A172 (cell line): ENCODE data around the gene GMNN. TPM values are rescaled to one million over a fixed set of nuclear protein-coding genes. Genes with fewer than 3 reads are reported as not detected.
"Not testable (repeated sequence)": the region's sequence is repeated elsewhere in the genome, so short reads cannot be mapped to it uniquely, and the experiment has no call there.

Experiments used
- DNase-seq: peaks from one replicate; pipeline ENCODE4 v3.0.0-alpha.2; 2015; ENCODE audit warnings: low spot score
- total RNA-seq: library from RNA; depleted of rRNA; stranded (reverse); fragments of >200 nt; shearing (Covaris generic); gene quantifications from 2 replicates; pipeline ENCODE4 v1.2.3, GENCODE V29; 2014; rRNA removed

The GMNN gene
- total RNA-seq: 49.7 and 65.9 TPM in 2 replicates

GRCh38 chr6:24774696-24775519, at the start of gene GMNN:
Gene GMNN (plus strand): TSS chr6:24774937. CDS start chr6:24777247, 2,310 bp downstream.
- DNase-seq: peak; percentile 91

GRCh38 chr6:24730653-24731052, 44.1 kb upstream of the GMNN start:
- not testable (repeated sequence) for DNase-seq

GRCh38 chr6:24731456-24732134, 43.1 kb upstream of the GMNN start:
- DNase-seq: not testable (repeated sequence)

- no peak for DNase-seq
Observed at GRCh38 chr6:24734166-24734565, 40.6 kb upstream of the GMNN start.

- DNase-seq: not testable (repeated sequence)
Observed at GRCh38 chr6:24734710-24735109, 40.0 kb upstream of the GMNN start.

DNA sequence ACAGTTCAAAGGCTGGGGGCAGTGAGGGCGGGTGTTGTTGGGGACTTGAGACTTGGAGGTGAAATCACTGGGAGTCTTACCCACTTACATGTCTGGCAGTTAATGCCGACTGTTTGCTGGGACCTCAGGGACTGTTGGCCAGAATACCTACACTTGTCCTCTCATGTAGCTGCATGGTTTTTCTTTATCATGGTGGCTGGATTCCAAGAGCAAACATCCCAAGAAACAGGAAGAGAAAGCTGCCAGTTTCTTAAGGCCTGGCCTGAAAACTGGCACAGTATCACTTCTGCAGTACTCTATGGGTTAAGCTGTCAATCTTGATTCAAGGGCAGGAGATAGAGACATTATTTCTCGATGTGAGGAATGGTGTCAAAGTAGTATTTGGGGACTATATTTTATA, 36.0 kb upstream of the GMNN start:
- DNase-seq: no peak

GRCh38 chr6:24740861-24741260, 33.9 kb upstream of the GMNN start:
- no peak for DNase-seq

DNA sequence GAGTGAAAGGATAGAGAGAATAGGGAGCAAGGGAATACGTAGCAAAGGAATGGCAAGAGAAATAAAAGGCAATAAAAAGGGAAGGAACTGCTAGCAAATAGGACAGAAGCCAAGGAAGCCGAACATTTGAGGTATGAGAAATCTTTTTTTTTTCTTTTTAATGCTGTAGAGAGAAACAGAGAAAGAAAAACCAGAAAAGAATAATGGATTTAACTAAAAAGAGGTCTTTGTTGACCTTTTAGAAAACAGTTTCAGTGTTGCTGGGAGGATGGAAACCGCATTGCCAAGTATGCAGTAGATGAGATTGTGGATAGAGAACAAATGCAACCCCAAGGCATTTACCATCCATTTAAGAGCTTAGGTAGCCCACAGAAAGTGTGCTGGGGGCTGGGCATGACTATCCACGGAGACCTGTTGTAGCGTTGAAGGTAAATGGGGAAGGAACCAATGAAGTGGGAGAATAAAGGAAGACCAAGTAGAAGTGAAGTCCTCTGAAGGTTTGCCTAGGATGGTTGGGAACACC, 32.5 kb upstream of the GMNN start:
- DNase-seq: no peak

DNA sequence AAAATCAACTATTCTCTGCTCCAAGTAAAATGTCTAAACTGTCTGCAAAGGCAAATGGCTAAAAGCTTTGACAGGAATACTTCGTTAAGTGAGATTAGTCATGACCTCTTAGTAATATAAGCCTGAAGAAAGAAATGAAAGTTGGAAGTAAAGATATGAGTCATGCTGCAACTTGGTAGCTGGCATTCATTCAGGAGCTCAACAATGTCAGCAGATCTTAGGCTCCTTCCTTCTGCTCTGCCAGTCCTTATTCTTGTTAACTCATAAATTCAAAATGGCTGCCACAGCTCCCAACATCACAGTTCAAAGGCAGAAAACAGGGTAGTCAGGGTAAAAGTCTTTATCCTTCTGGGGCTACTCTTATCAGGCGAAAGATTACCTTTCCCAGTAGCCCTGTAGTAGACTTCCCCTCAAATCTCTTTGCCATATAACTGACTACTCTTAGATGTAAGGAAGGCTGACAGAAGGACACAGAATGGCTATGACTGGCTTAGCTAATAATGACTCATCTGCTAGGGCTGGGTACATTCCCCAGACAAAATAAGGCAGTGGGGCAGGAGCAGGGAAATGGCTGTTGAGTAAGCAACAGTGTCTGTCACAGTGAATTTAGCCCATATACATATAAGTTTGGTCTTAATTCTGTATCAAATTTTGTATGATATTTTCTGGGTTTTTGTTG, 31.3 kb upstream of the GMNN start:
- peak; percentile 97 for DNase-seq

DNA sequence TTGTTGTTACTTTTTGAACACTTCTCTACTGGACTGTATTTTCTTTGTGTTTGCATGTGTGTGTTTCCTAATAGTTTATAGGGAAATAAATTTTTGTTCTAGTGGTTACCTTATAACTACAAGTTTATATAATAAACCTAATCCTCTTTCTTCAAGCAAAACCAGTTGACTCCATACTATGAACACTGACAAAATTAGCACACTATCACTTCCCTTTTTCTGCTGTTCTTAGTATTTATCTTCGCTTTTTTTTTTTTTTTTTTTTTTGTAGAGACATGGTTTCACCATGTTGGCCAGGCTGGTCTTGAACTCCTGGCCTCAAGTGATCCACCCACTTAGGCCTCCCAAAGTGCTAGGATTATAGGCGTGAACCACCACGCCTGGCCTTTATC, 30.8 kb upstream of the GMNN start:
- no peak for DNase-seq

DNA sequence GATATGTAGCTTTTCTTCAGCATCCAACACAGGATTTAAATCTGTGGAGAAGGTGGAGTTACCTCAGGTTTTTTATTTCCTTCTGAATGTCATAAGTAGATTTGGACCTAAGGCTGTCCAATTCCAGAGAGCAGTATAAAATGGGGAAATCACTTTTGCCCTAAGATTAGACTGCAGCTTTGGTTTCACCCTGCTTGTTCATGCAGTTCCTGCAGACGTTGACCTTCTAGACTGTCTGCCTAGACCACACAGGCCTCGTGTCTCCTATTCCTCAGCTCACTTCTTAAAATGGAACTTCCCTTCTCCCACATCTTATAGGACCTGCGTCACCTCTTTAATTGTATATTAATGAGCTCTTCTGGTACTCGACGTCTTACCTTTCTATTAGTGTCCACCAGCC, 29.8 kb upstream of the GMNN start:
- no peak for DNase-seq

- DNase-seq: no peak
Observed at GRCh38 chr6:24749297-24749696, 25.4 kb upstream of the GMNN start.

DNA sequence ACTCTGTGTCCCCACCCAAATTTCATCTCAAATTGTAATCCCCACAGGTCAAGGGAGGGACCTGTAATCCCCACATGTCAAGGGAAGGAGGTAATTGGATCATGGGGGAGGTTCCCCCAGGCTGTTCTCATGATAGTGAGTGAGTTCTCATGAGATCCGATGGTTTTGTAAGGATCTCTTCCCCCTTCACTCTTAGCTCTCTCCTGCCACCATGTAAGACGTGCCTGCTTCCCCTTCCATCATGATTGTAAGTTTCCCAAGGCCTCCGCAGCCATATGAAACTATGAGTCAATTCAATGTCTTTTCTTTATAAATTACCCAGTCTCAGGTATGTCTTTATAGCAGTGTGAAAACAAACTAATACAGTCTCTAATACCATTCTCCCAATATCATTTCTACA, 23.9 kb upstream of the GMNN start:
- DNase-seq: not testable (repeated sequence)

DNA sequence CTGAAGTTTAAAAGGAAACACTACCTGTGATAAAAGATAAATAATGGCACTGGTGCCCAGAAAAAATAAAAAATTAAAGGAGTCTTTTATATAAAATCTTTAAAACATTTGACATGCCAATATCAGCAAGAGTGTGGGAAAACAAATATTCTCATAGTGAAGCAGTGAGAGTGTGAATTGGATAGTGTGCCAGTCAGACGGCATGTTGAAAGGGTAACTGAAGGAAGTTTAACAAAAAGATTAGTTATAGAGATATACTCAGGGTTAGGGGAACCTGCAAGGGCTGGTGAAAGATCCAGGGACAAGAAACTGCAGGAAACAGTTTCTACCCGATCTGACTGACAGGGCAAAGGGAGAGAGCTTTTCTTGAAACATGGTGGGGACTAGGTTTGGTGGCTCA, 22.2 kb upstream of the GMNN start:
- no peak for DNase-seq

GRCh38 chr6:24752917-24753492, 21.7 kb upstream of the GMNN start:
- no peak for DNase-seq

DNA sequence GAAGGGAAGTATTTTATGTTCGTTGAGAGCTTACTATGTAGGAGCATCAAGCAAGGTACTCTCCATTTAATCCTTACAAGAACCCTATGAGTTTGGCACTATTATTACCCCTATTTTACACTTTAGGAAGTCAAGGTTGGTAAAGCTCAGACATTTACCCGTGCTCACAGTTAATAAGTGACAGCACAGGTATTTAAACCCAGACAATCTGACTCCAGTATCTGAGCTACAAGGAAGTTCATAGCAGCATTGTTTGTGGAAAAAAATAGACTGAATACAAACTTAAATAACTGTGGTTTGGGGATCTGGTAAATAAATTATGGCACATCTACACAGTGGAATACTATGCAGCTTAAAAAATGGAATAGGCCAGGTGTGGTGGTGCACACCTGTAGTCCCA, 21.2 kb upstream of the GMNN start:
- DNase-seq: no peak

- not testable (repeated sequence) for DNase-seq
Observed at GRCh38 chr6:24754378-24754777, 20.4 kb upstream of the GMNN start.

DNA sequence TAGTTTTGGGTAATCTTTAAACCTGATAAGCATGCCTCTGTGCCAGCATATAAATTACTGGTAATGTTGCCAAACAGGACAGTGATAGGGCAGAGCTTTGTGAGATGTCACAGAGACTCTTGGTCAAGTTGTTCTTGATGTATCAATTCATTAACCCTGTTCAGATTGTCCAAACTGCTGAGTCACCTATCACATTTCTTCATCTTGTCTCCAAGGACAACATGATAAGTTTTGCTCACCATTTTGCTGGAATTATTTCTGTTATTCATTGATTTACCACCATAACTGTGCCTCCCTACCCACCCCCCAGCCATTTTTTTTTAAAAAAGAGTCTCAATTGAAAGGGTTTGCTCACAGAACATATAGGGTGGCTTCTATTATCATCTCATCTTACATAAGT, 19.5 kb upstream of the GMNN start:
- DNase-seq: no peak

DNA sequence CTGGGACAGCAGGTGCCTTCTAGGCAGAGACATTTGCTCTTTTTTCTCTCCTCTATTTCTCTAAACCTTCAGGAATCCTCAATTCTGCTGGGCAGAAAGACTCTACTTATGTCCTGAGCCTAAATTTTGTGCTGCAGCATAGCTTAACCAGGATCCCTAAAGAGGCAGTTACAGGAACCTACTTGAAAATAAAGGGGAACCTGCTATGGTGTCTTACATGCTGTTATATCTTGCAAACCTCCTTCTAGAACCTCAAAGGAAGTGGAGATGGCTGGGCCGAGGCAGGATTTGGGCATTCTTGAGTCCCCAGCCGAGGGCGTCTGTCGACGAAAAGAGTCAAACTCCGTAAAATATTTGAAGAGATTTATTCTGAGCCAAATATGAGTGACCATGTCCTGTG, 17.1 kb upstream of the GMNN start:
- no peak for DNase-seq

GRCh38 chr6:24759718-24760117, 15.0 kb upstream of the GMNN start:
- DNase-seq: no peak

DNA sequence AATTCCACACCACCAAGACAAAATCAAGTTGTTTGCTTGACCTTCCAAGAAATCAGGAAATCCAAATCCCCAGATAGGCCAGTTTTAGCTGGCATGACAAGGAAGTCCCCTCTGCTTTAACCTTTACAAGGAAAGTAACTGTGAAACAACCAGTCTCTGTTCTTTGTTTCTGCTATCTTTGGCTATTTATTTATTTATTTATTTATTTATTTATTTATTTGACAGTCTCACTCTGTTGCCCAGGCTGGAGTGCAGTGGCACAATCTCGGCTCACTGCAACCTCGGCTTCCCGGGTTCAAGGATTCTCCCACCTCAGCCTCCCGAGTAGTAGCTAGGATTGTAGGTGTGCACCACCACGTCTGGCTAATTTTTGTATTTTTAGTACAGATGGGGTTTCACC, 14.5 kb upstream of the GMNN start:
- no peak for DNase-seq

DNA sequence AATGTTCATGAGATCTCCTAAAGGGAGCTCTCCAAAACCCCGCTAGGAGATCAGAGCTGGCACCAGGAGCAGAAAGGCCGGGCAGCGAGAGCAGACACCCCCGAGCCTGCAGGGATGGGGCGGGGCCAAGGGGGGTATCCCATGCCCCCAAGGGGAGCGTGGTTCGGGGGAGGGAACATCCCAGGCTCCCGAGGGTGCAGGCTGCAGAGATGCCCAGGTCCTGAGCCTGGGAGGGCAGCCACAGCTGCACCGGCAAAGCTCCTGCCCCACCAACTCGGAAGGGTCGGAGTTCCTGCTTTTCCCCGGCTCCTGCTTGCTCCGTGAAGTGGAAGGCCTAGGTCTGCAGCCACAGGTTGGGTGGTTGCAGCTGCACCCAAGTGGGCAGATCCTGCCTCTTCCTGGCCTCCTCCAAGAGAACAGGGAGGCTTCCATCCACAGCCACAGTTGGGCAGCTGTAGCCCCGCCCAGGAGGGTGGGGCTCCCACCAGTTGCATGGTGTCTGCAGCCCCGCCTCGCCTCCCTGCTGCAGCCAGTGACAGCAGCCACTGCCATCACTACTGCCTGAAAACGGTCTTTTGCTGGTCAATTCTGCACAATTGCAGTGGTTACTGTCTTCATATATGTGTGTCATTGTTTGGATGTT, 13.4 kb upstream of the GMNN start:
- peak; percentile 14 for DNase-seq
